Glomerular visceral epithelial cell (primary cell): Measurements from ENCODE around the gene ZNF587.
A peak's percentile ranks its signal among the peaks of the same experiment; 100 is the strongest.
"Not testable (repeated sequence)": the region's sequence is repeated elsewhere in the genome, so short reads cannot be mapped to it uniquely, and the experiment has no call there.

Source experiments
- DNase-seq: peaks from one replicate; pipeline ENCODE4 v3.0.0-alpha.2; 2016; ENCODE audit errors: extremely low spot score

Gene ZNF587

GRCh38 chr19:57823155-57823554 lies 26.5 kb upstream of the ZNF587 start:
- not testable (repeated sequence) for DNase-seq

GRCh38 chr19:57823608-57824007 lies 26.1 kb upstream of the ZNF587 start:
- DNase-seq = not testable (repeated sequence)

- DNase-seq = no peak
Observed at GRCh38 chr19:57825511-57825910, 24.1 kb upstream of the ZNF587 start.

- DNase-seq = no peak
Observed at GRCh38 chr19:57829316-57829715, 20.3 kb upstream of the ZNF587 start.

GRCh38 chr19:57830071-57830602 lies 19.5 kb upstream of the ZNF587 start, which contains the start of gene ZNF587B:
TSS of gene ZNF587B (plus strand) at chr19:57830299. CDS start at chr19:57830529, 230 bp downstream.
- DNase-seq = peak; percentile 20

- not testable (repeated sequence) for DNase-seq
Observed at GRCh38 chr19:57836991-57837390, 12.7 kb upstream of the ZNF587 start.

GRCh38 chr19:57838622-57839191 lies 11.0 kb upstream of the ZNF587 start:
- not testable (repeated sequence) for DNase-seq

GRCh38 chr19:57841122-57841763 lies 8.4 kb upstream of the ZNF587 start:
- DNase-seq = no peak

GRCh38 chr19:57847164-57847563 lies 2.5 kb upstream of the ZNF587 start:
- not testable (repeated sequence) for DNase-seq

GRCh38 chr19:57849162-57849665 lies 445 bp upstream of the ZNF587 start:
- DNase-seq = not testable (repeated sequence)

- peak; percentile 89 for DNase-seq
Observed at GRCh38 chr19:57850553-57851017, 926 bp downstream of the ZNF587 start.

- not testable (repeated sequence) for DNase-seq
Observed at GRCh38 chr19:57851812-57852603, 2.3 kb downstream of the ZNF587 start.

GRCh38 chr19:57854117-57854516 lies 4.5 kb downstream of the ZNF587 start:
- not testable (repeated sequence) for DNase-seq

- DNase-seq = not testable (repeated sequence)
Observed at GRCh38 chr19:57862351-57862750, 12.7 kb downstream of the ZNF587 start.

- no peak for DNase-seq
Observed at GRCh38 chr19:57867868-57868492, 18.3 kb downstream of the ZNF587 start.

- DNase-seq = not testable (repeated sequence)
Observed at GRCh38 chr19:57869655-57870054, 20.0 kb downstream of the ZNF587 start.

GRCh38 chr19:57870225-57870624 lies 20.6 kb downstream of the ZNF587 start:
- no peak for DNase-seq

- DNase-seq = no peak
Observed at GRCh38 chr19:57872450-57872849, 22.8 kb downstream of the ZNF587 start.

- not testable (repeated sequence) for DNase-seq
Observed at GRCh38 chr19:57873883-57874799, 24.5 kb downstream of the ZNF587 start.

- no peak for DNase-seq
Observed at GRCh38 chr19:57886046-57886445, 36.4 kb downstream of the ZNF587 start.
